T-helper 1 cell (primary cell): ENCODE data around the gene HTRA2.
"Not testable (repeated sequence)": the region's sequence is repeated elsewhere in the genome, so short reads cannot be mapped to it uniquely, and the experiment has no call there.

Source experiments
- DNase-seq, 5 donors: peaks; one replicate each; pipeline ENCODE4 v3.0.0-alpha.2; 2012 to 2020

The HTRA2 gene

DNA sequence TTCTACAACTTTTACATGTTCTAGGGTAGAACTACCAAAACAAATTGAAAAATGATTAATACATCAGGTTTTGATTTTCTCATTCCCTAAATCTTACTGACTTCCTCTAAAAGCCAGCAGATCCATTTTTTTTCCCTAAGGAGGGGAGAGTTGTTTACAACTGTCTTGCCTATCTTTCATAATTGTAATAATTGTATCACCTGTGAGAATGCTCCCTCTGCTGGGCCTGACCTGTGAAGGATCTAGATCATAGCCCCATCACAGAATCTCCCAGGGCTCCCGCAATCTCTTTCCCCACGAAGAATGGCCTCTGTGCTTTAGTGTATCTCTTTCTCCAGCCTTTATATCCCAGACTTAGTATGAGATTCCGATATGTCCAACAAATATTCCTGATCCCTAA is 14.9 kb downstream of the HTRA2 start:
- no peak for DNase-seq

DNA sequence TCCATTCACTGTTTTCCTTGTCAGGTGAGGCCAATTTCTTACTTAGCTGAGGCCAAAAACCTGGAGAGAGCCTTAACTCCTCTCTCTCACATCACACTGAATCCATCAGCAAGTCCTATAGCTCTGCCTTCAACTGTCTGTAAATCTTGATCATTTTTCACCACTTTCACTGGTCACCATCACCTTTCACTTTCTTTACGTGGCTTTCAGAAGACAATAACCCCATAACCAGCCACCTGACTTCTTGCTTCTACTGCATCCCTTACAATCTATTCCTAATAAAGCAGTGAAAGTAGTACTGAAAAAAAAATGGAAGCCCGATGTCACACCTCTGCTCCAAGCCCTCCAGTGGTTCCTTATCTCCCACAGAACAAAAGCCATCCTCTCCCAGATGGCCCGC is 16.3 kb downstream of the HTRA2 start:
- no peak for DNase-seq

DNA sequence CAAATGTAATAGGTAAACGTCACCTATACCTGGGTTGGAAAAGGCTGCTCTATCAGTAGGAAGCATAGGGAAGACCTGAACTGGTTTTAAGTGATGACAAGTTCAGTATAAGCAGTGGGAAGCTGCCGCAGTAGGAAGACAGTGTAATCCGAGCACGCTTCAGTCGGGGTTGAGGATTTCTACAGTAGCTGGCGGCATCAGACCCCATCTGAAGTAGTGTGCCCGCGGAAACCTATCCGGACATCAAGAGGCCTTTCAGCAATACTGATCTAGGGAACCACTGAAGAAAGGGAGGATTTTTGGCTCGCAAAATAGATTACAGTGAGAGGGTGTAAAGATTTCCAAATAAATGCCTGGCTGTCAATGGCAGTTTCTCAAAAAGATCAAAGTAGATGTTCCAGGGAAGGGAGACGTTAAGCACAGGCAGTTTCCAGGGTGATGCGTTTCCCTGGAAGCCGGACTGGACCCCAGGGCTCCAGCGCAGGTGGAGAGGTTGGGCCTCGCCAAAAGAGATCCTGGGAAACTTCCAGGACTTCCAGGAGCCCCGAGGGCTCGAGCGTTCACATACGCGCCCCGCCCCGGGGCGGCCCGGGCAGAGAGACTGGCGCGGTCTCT is 18.7 kb downstream of the HTRA2 start:
- DNase-seq: no peak

DNA sequence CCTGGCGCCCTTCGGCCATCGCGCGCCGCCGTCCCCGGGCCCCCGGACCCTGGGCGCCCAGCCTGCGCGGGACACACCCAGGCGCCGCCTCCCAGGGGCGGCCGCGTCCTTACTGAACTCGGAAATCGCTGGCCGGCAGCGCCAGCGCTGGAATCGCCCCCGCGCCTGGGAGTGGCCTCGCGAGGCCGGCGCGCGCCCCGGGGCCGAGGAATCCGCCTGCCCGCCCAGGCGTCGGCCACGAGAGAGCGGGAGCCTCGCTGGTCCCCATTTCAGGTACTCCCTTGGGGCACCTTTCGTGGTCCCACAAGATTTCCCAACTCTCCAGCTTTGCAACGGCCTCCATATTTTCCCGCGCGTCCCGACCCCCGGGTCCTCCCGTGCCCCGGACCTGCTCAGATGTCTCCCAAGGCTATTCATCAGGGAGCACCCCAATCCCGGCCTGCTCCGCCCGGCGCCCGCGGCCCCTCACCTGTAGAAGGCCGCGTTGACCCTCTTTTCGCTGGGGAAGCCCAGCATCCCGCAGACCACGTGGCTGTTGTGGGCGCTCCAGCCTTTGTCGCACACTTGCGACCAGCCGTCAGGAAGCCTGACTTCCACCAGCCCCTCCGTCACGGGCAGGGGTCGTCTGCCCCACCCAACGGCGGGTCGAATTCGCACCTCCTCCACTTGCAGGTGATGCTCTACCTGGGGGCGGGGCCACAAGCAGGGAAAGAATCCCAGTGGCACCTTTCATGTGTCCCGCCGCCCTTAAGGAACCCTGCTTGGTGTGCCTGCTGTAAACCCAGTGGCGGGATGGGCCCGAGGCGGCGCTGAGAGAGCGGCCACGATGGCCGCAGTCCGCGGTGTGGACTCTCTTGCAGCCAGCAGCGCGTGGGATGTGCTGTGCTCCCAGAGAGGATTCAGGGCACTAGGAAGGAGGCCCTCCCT is 19.4 kb downstream of the HTRA2 start:
- no peak for DNase-seq

- no peak for DNase-seq
Observed at GRCh38 chr2:74550231-74550630, 20.5 kb downstream of the HTRA2 start.

- no peak for DNase-seq
Observed at GRCh38 chr2:74551530-74551929, 21.8 kb downstream of the HTRA2 start.

GRCh38 chr2:74551942-74552913 is 22.5 kb downstream of the HTRA2 start:
- no peak for DNase-seq

DNA sequence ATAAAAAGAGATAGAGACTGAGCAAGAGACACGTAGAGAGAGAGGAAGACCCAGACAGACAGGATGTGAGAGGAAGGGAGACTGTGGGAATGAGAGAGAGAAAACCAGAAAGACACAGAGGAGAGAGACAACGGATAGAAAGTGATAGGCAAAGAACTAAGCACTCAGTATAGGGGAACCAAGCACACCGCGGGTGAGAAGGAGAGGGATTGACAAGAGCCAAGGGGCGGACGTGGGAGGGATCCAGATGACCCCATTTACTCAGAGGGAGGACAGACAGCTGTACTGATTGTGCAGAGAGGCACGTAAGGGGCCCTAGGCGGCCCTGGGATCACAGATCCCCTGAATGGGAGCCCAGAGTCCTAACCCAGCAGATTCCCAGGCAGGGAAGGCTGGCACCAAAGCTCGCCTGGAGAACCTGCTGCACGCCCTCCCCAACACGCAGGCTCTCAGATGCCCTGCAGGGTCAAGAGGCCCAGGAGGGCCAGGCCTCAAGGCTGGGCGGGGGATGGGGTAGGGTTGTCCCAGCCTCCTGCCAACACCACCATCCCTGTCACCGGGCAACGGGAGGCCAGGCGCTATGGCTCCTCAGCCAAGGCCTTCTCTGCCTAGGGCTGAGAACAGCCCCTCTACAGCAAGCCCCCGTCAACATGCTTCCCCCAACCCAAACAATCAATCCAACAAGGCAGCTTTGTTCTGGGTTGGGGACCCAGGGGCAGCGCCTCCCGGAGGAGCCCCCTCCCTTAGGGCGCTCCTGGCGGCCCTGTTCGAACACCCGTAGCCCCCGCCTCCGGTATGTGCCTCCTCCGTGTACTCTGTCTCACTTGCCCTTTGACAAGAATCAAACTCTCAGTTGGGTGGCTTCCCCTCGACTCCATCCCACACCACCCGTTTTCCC is 23.4 kb downstream of the HTRA2 start:
- DNase-seq: no peak

GRCh38 chr2:74553892-74554819 is 24.4 kb downstream of the HTRA2 start, which contains the start of the genes DOK1 and LOXL3:
Gene DOK1, plus strand, starts transcription at chr2:74554720. Its CDS starts 35 bp downstream, at chr2:74554755.
Gene LOXL3, minus strand, starts transcription at chr2:74553942. Its CDS starts 1,308 bp downstream, at chr2:74552634.
- DNase-seq: peak; percentile 75 to 85 (median 79)

GRCh38 chr2:74554820-74555531 is 25.2 kb downstream of the HTRA2 start:
- DNase-seq: peak in 3 of 5 donors; percentile 24 to 47 (median 32)

DNA sequence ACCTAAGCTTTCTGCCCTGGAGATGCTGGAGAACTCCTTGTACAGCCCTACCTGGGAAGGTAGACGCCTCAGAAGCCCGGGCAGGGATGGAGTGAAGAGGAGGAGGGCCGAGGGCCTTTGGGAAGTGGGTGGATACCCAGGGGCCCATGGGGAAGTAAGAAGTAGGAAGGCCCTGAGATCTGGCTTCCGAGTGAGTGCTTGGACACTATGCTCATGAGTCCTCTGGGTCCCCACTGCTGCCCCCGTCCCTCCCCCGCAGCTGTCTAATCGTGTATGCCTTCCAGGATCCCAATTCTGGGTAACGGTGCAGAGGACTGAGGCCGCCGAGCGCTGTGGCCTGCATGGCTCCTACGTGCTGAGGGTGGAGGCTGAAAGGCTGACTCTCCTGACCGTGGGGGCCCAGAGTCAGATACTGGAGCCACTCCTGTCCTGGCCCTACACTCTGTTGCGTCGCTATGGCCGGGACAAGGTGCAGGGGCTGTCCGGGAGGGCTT is 25.9 kb downstream of the HTRA2 start:
- DNase-seq: no peak

- DNase-seq: no peak
Observed at GRCh38 chr2:74556159-74556558, 26.4 kb downstream of the HTRA2 start.

DNA sequence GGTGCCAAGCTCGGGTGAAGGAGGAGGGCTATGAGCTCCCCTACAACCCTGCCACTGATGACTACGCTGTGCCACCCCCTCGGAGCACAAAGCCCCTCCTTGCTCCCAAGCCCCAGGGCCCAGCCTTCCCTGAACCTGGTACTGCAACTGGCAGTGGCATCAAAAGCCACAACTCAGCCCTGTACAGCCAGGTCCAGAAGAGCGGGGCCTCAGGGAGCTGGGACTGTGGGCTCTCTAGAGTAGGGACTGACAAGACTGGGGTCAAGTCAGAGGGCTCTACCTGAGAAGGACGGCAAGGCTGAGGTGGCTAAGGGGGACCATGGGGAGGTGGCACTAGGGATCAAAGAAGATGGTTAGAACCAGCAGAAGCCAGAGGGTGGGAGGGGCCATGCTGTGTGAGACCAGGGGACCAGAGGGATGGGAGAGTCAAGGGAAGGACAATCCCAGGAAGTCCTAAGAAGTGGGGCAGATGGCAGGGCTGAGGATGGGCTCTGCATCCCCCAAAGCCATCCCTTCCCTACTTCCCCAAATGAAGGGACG is 27.2 kb downstream of the HTRA2 start:
- no peak for DNase-seq

GRCh38 chr2:74558284-74559230 is 28.8 kb downstream of the HTRA2 start:
- DNase-seq: no peak

DNA sequence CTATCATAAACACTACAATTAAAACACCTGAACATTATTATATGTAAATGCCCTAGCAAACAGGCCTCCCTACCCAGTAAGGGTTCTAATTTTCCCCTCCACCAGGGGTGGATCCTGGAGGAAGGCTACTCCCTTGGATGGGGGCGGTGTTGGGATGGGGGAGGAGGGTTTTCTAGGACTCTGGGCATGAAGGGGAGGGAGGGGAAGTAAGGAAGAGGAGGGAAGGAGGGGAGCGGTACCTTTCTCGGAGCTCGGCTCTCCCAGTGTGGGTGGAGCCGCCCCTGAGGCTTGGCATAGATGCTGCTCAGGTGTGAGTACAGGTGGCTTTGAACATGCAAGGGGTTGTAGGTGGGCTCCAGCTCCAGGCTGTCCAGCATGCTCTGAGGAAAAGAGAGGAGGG is 30.2 kb downstream of the HTRA2 start:
- no peak for DNase-seq

GRCh38 chr2:74560591-74560990 is 30.9 kb downstream of the HTRA2 start:
- DNase-seq: no peak

DNA sequence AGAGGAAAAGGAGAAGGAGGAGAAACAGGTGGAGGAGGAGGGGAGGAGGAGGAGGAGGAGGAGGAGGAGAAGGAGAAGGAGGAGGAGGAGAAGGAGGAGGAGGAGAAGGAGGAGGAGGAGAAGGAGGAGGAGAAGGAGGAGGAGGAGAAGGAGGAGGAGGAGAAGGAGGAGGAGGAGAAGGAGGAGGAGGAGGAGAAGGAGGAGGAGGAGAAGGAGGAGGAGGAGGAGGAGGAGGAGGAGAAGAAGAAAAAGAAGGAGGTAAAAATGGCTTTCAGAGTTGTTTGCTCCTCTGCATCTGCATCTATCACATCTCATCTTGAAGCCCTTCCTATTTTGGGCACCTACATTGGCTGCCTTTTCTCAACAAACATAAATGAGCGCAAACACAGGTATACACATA is 31.3 kb downstream of the HTRA2 start:
- not testable (repeated sequence) for DNase-seq

- no peak for DNase-seq
Observed at GRCh38 chr2:74562126-74562775, 32.5 kb downstream of the HTRA2 start.
